Chondrocyte (in vitro differentiated cells): ENCODE data around the gene PSD2. TPM values are rescaled to one million over a fixed set of nuclear protein-coding genes. Genes with fewer than 3 reads are reported as not detected.

Experiments
- DNase-seq: peaks from one replicate; pipeline ENCODE4 v3.0.0; 2021; ENCODE audit warnings: mixed read lengths, low spot score
- H3K27ac Mint-ChIP-seq: one replicate; pipeline ENCODE4 v1.8.0; 2021; ENCODE audit warnings: mild to moderate bottlenecking, moderate library complexity, mixed read lengths; ENCODE audit not compliant: unreplicated experiment
- H3K27me3 Mint-ChIP-seq: 2 replicates; pipeline ENCODE4 v1.8.0; 2021; ENCODE audit warnings: low read depth, mixed read lengths
- H3K36me3 Mint-ChIP-seq: 2 replicates; pipeline ENCODE4 v1.8.0; 2021; ENCODE audit warnings: low read depth, mixed read lengths
- H3K4me1 Mint-ChIP-seq: 2 replicates; pipeline ENCODE4 v1.8.0; 2021; ENCODE audit warnings: low read depth, mild to moderate bottlenecking, mixed read lengths
- H3K4me3 Mint-ChIP-seq: one replicate; pipeline ENCODE4 v1.8.0; 2021; ENCODE audit warnings: mild to moderate bottlenecking, moderate library complexity, mixed read lengths; ENCODE audit not compliant: unreplicated experiment
- H3K9me3 Mint-ChIP-seq: 2 replicates; pipeline ENCODE4 v1.8.0; 2021; ENCODE audit warnings: low read depth, mixed read lengths
- CTCF ChIP-seq: fragments of 200-600 bp; sonication (generic); IDR thresholded peaks from 2 replicates; pipeline ENCODE4 v1.5.0; 2021; ENCODE audit warnings: antibody characterized with exemption, mild to moderate bottlenecking, moderate library complexity
- total RNA-seq: library from RNA; stranded (reverse); gene quantifications from 3 replicates; pipeline ENCODE4 v1.2.1, GENCODE V29; 2021

The PSD2 gene
- total RNA-seq, 1 donor from 2014 or later, result 0.47 TPM

- peaks cover 3% of the 10 kb centered on the region for H3K4me1 Mint-ChIP-seq
- TF ChIP-seq CTCF, result no peak
- no peak overlapping the region for H3K4me3 Mint-ChIP-seq
- no peak overlapping the region for H3K27ac Mint-ChIP-seq
- no peaks in the 10 kb centered on the region for H3K36me3 Mint-ChIP-seq
- DNase-seq, result no peak
- peaks cover 41% of the 10 kb centered on the region for H3K27me3 Mint-ChIP-seq
- no peaks in the 10 kb centered on the region for H3K9me3 Mint-ChIP-seq
Observed at GRCh38 chr5:139864716-139865483, 69.3 kb downstream of the PSD2 start.

- H3K27me3 Mint-ChIP-seq, result peaks cover 43% of the 10 kb centered on the region
- no peak for TF ChIP-seq CTCF
- H3K36me3 Mint-ChIP-seq, result no peaks in the 10 kb centered on the region
- H3K9me3 Mint-ChIP-seq, result no peaks in the 10 kb centered on the region
- no peak overlapping the region for H3K27ac Mint-ChIP-seq
- no peak for DNase-seq
- H3K4me3 Mint-ChIP-seq, result no peak overlapping the region
- H3K4me1 Mint-ChIP-seq, result peaks cover 3% of the 10 kb centered on the region
Observed at GRCh38 chr5:139867109-139867508, 71.5 kb downstream of the PSD2 start.

GRCh38 chr5:139867581-139867980 is 72.0 kb downstream of the PSD2 start:
- Mint-ChIP-seq H3K27ac (no peak overlapping the region), H3K4me3 (no peak overlapping the region), H3K9me3 (no peaks in the 10 kb centered on the region), H3K36me3 (no peaks in the 10 kb centered on the region), H3K27me3 (peaks cover 43% of the 10 kb centered on the region), H3K4me1 (peaks cover 3% of the 10 kb centered on the region)
- DNase-seq, result no peak
- TF ChIP-seq CTCF, result no peak

- Mint-ChIP-seq H3K9me3 (no peaks in the 10 kb centered on the region), H3K36me3 (no peaks in the 10 kb centered on the region), H3K4me1 (peaks cover 3% of the 10 kb centered on the region), H3K27ac (no peak overlapping the region), H3K4me3 (no peak overlapping the region), H3K27me3 (peaks cover 54% of the 10 kb centered on the region)
- no peak for DNase-seq
- no peak for TF ChIP-seq CTCF
Observed at GRCh38 chr5:139869042-139869790, 73.6 kb downstream of the PSD2 start.

- Mint-ChIP-seq H3K36me3 (peaks cover 2% of the 10 kb centered on the region), H3K9me3 (peaks cover 3% of the 10 kb centered on the region), H3K27me3 (peaks cover 56% of the 10 kb centered on the region), H3K4me3 (no peak overlapping the region), H3K27ac (no peak overlapping the region), H3K4me1 (peaks cover 3% of the 10 kb centered on the region)
- no peak for DNase-seq
- no peak for TF ChIP-seq CTCF
Observed at GRCh38 chr5:139870677-139871076, 75.1 kb downstream of the PSD2 start.
